HG03196 (cell line): ENCODE data around the gene RNASEL.

ENCODE experiments used
- ATAC-seq: cut with Tn5 transposase; IDR thresholded peaks from one replicate; pipeline ENCODE4 v1.9.1; 2021; ENCODE audit not compliant: unreplicated experiment

RNASEL gene

DNA sequence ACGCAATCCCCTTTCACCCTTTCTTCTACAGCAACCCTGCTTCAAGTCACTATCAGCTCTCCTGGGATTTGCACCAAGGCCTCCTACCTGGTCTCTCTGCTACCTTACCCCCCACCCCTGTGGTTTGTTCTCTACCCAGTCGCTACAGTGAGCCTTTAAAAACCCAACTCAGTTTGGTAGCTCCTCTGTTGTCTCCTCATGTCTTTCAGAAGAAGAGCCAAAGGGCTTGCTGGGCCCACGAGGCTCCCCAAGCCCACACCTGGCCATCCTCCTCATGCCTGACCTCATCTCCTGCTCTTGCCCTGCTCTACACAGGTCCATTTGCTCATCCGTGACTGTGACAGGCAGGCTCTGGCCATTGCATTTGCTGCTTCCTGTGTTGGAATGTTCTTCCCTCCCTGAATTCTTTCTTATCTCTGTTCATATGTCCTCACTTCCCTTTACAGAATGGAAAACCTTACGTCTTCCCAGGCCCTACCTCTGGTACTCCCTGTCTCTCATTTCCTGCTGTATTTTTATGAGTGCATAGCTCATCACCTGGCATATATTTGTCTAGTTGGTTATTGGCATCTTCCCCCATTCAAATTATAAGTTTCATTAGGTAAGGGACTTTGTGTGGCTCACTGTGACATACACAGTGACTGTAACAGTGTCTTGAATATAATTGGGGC, 11.8 kb upstream of the RNASEL start:
- ATAC-seq = no peak

DNA sequence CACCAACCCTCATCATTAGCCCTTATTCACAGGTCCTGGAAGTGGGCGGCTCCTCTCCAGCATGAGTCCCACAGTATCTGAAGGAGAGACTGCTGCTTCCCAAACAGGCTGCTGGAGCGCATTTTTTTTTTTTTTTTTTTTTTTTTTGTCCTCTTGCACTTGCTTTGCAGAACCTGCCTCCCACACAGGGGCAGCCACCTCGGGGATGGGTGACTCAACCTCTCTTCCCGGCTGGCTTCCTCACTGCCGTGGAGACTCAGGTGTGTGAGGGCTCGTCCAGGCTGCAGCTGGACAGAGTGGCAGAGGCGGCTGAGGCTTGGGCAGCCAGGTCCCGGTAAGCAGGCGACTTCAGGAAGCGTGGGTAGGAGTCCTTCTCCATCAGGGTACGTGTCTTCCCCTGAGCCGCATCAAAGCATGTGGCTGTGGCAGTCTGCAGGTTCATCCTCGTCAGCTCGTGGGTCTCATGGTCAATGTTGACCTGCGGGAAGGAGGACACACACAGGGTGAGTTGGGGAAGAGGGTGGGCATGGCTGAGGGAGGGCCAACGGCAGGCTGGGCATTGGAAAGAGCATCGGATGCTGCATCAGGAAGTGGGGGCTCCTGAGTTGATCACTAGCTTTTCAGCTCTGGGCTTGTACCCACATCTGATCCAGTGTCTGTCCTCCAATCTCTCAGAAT, 11.1 kb upstream of the RNASEL start:
- no peak for ATAC-seq

DNA sequence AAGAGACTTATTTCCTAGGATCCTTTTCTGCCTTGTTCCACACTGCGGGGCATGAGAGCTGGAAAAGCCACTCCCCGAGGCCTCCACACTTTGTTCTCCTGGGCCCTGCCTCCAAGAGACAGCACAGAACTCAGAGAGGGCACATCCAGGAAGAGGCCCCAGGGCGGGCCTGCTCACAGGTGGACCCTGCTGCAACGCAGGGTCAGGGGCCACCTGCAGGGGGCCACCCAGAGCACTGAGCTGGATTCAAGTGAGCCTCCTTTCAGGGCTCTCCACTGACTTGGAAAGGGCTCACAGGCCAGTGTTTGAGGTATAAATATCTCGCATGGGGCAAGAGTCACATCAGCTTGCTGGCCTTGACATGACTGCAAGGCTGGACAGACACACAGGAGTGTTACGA, 10.3 kb upstream of the RNASEL start:
- no peak for ATAC-seq

DNA sequence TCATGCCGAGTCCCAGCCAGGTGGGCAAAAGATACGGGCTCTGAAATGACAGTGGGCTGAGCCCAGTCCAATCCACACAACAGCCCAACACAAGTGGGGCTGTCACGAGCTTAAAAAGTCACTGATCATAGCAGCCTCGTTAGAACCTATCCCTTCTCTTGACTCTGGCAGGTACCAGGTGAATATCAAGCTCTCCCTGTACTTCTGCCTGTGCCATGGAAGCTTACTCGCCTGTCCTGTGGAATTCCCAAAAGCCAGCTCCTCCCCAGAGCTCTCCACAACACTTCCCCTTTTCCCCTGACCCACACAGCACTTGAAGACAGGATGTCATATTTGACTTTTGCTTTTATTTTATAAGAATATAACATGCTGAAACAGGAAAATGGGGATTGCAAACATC, 9.2 kb upstream of the RNASEL start:
- ATAC-seq = no peak

DNA sequence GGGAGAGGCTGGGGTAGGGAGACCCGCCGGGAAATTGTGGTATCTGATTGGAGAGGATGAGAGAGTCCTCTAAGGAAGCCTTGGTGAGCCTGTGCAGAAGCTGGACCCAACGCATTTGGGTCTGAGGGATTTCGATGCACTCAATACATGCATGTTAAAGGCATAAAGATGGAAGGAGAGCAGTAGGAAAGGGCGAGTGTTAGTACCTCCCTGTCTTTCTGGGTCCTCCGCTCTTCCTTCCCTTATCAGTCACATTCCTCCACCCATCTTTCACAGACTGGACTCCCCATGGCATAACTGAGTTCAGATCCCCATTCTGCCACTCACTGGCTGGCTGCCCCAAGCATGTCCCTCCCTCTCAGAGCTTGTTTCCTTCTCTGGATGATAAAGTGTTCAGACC, 7.9 kb upstream of the RNASEL start:
- no peak for ATAC-seq

DNA sequence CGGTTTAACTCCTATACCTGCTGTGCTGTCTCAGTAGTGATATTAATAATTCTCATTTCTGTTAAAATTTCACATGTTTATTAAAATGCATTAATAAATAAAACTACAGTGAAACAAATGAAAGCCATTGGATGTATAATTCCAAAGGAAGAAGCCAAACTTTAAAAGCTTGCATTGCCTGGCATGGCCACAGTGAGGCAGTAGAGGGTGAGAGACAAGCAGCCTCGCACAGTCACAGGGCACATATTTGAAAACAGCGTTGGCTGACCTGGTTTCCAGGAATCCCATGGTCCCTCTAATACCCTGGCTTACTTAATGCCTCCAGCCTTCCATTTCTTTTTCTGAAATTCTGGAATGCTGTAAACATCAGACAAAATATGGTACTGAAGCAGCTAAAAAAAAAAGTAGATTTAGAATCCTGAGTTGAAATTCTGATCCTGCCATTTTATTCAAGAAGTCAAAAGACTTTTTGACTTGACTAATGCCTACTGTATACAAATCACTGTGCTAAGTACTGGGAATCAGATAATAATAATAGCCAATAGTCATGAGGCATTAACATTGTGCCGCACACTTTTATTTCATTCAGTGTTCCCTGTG, 6.7 kb upstream of the RNASEL start:
- no peak for ATAC-seq

DNA sequence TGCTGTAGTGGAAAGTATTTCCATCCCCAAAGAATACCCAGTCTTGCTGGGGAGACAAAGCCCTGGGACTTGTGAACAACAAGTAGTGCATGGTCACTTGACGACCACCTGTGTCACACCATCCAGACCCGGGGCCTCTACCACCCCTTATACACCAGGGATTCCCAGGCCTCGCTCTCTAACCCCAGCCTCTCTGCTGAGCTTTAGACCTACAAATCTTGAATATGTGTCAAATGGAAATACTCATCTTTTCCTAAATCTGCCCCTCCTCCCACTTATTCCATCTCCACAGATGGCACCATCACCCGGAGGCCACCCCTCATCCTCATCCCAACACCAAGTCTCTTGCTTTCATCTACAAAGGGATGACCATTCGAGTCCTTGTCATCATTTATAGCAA, 875 bp upstream of the RNASEL start:
- no peak for ATAC-seq

DNA sequence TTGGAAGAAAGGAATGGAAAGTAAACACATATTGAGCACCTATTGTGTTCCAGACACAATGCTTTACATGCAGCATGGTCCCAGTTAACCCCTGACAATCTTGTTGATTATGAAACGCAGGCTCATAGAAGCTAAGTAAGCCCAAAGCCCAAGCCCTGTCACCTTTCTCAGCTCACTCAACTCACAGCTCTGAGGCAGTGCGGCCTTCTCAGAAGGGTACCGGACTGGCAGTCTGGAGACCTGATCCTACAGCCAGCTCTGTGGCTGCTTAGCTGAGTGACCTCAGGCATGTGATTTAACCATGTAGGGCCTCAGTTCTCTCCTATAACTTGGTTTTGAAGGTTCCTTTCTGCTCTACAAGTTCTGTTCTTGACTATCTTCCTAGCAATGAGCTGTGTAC, 464 bp upstream of the RNASEL start:
- no peak for ATAC-seq

DNA sequence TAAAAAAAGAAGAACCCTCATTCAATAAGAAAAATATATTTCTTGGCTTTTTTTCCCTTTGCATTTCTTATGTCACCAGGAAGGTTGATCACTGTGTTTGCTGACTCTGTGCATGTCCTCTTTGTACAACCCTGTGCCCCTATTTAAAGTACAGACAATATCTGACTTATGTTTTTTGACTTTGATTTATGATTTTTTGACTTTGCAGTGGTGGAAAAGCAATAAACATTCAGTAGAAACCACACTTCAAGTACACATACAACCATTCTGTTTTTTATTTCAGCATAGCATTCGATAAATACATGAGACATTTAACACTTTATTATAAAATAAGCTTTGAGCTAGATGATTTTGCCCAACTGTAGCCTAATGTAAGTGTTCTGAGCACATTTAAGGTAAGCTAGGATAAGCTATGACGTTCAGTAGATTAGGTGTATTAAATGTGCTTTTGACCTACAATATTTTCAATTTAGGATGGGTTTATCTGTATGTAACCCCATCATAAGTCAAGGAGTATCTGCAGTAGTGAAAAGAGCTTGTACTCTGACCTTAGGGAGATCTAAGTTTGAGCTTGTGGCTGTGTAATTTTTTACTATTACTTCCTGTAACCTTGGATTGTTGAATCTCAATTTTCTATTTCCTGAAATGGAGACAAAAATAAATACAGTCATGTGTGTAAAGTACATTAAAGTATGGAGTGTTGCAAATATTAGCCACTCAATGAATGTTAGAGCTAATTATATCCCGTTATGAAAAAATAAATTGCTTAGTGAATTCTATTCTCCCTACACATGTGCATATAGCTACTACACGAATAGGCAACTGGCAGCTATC, 1.2 kb downstream of the RNASEL start:
- ATAC-seq = no peak

DNA sequence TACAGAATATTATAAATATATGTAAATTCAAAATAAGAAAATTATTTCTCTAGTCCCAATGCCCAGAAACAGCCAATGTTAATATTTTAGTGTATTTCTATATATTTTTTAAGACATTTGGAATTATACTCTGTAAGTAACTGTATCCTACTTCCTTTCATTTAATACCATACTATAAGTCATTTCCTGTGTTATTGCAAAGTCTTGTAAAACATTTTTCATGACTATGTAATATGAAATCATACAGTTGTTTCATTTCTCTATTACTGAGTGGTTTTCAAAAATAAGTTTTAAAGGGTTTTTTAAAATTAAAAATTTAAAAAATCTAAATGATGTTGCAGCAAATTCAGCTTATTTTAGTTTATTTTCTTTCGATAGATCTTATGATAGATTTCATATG, 2.0 kb downstream of the RNASEL start:
- ATAC-seq = no peak

DNA sequence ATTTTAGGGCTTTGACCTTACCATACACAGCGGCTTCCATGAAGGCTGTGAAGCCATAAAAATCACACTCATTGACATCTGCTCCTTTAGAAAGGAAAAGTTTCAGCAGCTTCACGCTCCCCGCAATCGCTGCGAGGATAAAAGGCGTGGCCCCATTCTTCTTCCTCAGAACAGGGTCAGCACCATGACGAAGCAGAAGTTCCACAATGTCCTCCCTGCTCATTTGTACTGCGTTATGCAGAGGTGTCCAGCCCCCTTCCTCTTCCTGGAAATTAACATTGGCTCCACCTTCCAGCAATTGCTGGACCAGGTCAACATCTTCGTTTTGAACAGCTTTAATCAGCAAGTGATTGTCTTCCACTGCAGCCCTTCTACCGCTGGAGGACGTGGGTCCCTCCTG, 2.7 kb downstream of the RNASEL start:
- no peak for ATAC-seq

DNA sequence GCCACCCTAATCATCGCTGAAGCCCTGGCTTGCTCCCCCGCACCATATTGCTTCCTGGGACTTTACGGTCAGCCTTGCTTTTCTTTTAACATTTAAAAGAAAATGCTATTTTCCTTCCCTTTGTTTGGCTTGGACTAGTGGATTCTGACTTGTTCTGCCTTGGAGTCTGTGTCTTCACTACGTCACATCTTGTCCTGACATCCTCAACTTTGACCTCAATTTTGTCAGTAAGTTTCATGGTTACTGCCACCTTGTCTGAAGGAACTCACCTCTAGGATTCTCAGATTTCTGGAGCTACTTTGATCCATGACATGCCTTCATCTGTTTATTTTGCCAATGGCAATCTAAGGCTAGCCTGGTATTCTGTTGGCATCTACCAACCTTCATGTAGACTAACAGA, 4.3 kb downstream of the RNASEL start:
- ATAC-seq = no peak

DNA sequence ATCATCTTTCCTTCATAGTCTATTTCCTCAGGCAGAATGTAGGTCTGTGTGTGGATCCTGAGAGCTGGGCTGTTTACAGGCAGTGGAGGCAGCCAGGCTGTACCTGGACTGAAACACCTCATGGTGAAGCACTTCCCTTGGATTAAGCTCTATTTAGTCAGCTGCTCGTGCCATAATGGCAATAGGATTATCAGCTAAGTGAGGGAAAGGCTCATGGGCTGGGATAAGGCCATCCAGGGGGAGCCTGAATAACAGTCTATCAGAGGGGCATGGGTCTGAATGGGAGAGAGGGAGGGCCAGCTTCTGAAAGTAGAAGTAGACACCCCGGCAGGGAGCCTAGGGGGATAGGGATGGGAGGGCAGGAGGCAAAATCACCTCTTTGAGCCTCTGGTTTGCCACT, 8.3 kb downstream of the RNASEL start:
- no peak for ATAC-seq

DNA sequence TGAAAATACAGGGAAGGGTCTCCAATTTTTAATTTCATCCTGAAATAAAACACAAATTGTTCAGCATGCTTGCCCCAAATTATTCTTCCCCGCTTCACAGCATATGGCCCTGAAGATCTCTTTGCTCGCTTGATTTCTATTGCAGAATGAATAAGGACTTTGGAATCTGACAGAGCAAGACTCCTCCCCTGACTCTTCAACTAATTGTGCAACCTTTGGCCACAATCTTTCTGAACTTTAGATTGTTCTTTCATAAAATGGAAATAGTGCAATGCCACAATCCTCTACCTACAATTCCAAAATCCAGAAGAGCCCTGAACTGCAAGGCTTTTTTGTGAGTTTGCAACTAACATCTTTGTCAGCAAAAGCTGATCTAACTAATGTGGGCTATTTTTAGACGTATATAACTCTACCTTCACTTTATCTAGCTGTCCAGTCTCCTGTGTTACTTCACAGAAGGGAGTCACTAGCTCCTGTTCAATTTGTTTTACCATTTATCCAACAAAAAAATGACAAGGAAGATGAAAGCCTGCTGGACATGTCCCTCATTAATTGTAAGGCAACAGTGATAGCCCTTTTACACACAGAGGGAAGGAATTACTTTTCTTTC, 13.4 kb downstream of the RNASEL start:
- no peak for ATAC-seq

DNA sequence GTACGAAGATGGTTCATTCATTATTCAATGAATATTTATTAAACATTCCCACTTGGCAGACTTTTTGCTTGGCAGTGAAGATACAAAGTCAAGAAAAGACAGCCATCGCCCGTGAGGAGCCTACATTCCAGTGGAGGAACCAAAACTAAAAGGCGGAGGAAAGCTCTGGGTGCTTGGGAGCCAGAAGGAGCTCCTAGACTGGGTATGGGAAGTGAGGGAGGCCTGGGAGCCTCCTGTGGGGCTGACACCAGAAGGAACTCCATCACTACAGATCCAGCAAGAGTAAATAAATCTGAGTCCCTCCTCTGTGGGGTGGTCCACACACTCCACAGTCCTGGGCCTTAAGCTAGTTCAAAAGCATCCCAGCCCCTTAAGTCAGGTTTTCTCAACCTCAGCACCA, 14.9 kb downstream of the RNASEL start:
- no peak for ATAC-seq

DNA sequence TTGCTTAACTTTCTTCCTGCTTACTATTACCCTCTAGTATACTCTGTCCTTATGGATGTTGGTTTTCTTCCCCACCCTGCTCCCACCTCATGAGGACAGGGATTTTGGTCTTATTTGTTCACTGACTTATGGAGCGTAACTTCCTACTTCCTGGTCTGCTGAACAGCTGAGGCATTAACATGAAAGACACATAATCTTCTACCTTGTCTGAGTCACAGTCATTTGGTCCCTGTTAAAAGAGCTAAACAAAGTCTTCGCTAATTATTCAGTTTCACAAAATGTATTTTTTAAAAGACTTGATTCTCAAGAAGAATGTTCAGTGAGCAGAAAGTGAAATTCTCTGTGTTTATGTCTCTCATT, 18.5 kb downstream of the RNASEL start:
- no peak for ATAC-seq

DNA sequence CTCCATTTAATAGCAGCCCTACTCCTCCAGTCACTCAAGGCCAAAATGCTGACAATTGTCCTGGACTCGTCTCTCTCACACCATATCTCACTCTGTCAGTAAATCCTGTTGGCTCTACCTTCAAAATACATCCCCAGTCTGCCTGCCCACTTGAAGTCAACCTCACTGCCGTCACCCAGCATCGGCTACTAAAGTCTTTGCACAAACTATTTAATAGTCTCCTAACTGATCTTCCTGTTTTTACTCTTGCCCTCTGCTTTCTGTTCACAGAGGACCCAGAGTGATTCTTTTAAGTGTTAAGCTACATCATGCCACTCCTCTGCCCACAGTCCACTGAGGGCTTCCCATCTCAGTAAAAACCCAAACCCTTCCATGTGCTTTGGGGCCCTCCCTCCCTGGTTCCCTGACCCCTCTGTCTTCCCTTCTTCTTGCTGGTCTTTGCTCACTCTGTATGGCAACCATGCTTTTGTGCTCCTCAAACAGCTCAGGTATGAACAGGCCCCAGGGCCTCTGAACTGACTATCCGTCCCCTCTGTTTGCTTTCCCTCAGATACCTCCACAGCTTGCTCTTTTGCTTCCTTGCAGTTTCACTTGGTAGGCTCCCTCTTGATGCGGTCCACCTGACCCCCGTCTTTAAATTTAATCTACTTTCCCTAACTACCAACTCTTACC, 19.0 kb downstream of the RNASEL start:
- no peak for ATAC-seq

DNA sequence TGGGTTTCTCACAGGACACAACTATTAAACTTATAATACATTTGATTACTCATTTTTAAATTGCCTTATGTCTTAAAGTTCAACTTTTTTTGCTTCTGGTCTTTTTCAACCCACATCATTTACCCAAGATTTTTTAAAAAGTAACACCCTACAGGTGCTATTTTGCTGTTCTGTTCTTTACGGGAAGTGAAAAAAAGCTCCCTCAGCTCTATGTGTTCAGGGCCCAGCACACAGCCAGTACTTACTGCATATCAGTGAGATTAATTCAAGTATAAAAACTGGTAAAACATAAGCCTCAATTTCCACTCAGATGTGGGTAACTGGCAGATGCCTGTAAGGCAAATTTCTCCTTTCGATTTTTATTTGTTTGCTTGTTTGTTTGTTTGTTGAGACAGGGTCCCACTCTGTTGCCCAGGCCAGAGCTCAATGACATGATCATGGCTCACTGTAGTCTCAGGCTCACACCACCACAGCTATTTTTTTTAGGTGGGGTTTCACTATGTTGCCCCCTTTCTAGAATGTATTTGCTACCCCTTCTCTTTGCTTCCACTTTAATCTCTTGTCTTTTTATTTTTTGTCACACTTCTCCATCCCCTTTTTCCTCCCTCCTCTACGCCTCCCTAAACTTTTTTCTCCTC, 20.3 kb downstream of the RNASEL start:
- ATAC-seq = no peak

DNA sequence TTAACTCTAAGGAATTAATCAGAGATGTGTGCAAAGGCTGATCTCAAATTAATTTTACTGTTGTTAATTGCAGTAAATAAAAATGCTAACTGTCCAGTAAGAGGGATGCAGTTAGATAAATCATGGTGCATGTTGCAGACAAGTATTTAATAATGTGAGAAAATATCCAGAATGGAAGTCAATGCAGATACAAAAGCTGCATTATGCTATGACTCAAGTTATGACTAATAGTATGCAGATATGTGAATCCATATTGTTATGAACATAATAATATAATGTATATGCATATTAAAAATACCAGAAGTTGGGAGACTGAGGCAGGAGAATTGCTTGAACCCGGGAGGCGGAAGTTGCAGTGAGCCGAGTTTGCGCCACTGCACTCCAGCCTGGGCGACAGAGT, 21.4 kb downstream of the RNASEL start:
- no peak for ATAC-seq

DNA sequence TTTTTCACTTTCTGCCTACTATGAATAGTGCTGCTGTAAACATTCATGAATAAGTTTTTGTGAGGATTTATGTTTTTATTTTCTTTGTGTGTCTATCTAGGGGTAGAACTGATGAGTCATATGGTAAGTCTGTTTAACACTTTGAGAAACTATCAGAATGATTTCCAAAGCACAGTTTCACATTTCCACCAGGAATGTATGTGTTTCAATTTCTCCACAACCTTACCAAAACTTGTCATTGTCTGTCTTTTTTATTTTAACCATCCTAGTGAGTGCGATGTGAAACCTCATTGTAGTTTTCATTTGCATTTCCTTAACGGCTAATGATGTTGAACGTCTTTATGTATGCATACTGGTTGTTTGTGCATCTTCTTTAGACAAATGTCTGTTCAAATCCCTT, 23.5 kb downstream of the RNASEL start:
- ATAC-seq = no peak
